ENCODE data around the gene ADAM19.

ADAM19 gene

DNA sequence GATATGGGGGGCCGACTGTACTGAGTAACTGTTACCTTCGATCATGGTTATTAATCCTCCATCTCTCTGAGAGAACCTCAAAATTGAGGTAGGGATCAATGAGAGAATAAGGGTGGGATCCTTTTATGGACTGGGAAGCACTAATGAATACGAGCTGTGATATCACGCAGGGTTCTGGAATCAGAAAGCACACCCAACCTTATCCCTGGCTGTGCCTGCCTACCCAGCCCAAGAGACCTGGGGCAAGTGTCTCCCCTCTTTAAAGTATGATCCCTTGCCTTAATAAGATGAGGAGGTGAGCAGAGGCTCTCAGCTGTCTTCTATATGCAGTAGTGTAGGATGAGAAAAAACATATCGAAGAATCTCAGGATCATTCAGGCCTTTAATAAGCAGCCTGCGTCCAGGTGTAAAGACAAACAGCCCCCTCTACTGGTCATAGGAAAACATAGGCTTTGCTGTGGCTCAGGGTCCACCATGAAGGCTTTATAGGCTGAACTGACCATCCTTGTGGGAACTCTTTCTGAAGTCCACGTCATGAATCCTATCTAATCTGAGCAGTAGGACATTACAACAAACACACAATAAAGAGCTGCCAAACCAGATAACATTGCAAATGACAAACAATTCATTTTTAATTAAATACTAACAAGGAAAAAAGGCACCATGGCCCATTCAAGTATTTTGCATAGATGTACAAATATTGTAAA, 98.7 kb downstream of the ADAM19 start:
- Histone ChIP-seq H3K4me2 (ENCODE audit: low read length) (no peak overlapping the region), H2AFZ (ENCODE audit: low read depth, low read length) (no peak overlapping the region), H3K27me3 (ENCODE audit: low read depth, low read length) (no peaks in the 10 kb centered on the region), H3K9ac (ENCODE audit: low read length) (no peak overlapping the region), H3K4me3 (ENCODE audit: low read length) (no peak overlapping the region), H4K20me1 (ENCODE audit: insufficient read depth, low read length) (no peaks in the 10 kb centered on the region), H3K36me3 (replicated peaks; ENCODE audit: low read depth, low read length) (peaks cover 31% of the 10 kb centered on the region), H3K4me1 (ENCODE audit: low read length) (no peaks in the 10 kb centered on the region), H3K79me2 (ENCODE audit: low read length) (no peaks in the 10 kb centered on the region), H3K27ac (ENCODE audit: low read length) (no peak overlapping the region), H3K9me3 (ENCODE audit: insufficient read depth, low read length) (no peaks in the 10 kb centered on the region)
- TF ChIP-seq EZH2phosphoT487 (IDR thresholded peaks at IDR 0.05; ENCODE audit: low read depth) = no peak
- TF ChIP-seq, protein P1, sequence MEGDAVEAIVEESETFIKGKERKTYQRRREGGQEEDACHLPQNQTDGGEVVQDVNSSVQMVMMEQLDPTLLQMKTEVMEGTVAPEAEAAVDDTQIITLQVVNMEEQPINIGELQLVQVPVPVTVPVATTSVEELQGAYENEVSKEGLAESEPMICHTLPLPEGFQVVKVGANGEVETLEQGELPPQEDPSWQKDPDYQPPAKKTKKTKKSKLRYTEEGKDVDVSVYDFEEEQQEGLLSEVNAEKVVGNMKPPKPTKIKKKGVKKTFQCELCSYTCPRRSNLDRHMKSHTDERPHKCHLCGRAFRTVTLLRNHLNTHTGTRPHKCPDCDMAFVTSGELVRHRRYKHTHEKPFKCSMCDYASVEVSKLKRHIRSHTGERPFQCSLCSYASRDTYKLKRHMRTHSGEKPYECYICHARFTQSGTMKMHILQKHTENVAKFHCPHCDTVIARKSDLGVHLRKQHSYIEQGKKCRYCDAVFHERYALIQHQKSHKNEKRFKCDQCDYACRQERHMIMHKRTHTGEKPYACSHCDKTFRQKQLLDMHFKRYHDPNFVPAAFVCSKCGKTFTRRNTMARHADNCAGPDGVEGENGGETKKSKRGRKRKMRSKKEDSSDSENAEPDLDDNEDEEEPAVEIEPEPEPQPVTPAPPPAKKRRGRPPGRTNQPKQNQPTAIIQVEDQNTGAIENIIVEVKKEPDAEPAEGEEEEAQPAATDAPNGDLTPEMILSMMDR (IDR thresholded peaks at IDR 0.05; ENCODE audit: low read depth, low read length) = peak; percentile 64

DNA sequence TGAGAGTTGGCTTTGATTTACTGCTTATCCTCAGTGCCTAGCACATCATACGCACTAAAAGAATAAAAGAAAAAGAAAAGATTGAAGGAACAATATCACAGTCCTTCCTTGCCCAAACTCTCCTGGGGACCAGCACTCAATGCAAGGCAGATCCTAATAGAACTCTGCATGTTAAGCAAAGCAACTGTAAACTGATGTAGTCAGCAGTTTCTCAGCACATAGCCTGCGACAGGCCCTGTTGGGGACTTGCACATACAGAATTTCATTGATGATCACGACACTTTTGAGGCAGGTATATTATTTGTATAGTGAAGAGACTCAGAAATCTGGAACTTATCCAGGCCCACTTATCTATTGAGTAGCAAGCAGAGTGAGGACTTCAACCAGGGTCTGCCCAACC, 100.1 kb downstream of the ADAM19 start:
- Histone ChIP-seq H3K4me3 (ENCODE audit: low read length) (no peak overlapping the region), H3K27ac (ENCODE audit: low read length) (no peak overlapping the region), H3K4me2 (ENCODE audit: low read length) (no peak overlapping the region), H3K9ac (ENCODE audit: low read length) (no peak overlapping the region), H3K9me3 (ENCODE audit: insufficient read depth, low read length) (no peaks in the 10 kb centered on the region), H3K36me3 (replicated peaks; ENCODE audit: low read depth, low read length) (peaks cover 20% of the 10 kb centered on the region), H3K4me1 (ENCODE audit: low read length) (no peaks in the 10 kb centered on the region), H3K79me2 (ENCODE audit: low read length) (no peaks in the 10 kb centered on the region), H3K27me3 (ENCODE audit: low read depth, low read length) (no peaks in the 10 kb centered on the region), H2AFZ (ENCODE audit: low read depth, low read length) (no peak overlapping the region), H4K20me1 (ENCODE audit: insufficient read depth, low read length) (no peaks in the 10 kb centered on the region)
- TF ChIP-seq EZH2phosphoT487 (IDR thresholded peaks at IDR 0.05; ENCODE audit: low read depth) = no peak
- TF ChIP-seq, protein P1 (IDR thresholded peaks at IDR 0.05; ENCODE audit: low read depth, low read length) = no peak

DNA sequence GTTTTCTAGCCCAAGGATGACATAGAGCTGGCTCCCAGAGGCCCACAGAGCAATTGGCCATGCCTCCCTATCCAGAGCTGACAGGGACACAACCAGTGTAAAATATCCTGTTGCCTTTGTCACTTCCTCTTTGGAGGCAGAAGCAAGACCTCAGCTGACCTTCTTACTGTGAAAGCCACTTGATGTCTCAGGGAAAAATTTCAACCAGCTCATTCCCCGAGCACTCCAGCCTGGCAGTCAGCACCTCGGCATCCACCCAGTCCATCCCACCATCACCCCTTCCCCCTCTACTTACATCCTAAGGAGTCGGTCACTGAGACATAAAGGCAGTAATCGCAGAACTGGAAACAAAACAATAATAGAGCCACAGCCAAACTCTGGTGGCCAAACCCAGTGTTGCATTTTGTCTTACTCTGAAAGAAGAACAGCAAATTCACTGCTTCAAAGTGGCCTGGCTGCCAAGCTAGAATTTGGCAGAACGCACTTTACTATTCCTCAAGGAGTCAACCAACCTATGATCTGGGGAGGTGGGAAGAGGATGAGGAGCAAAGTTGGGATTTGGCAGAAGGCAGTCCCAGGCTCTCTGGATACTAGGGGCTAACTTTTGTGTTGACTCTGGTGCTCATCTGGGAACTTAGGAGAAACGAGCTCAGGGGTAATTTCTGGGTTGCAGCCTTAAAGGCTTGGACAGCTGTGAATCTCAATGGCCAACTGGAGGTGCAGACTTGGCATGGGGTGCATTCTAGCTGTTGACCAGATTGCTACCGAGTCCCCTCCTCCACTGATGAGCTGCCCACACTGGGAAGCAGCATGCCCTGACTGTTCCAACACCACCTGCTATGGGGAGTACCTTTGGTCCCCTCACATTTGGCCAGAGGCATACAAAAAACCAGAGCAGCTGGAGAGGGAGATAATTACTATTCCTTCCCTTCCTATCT, 101.9 kb downstream of the ADAM19 start:
- no peaks in the 10 kb centered on the region for H3K79me2 ChIP-seq (ENCODE audit: low read length)
- H3K27ac ChIP-seq (ENCODE audit: low read length) = no peak overlapping the region
- H3K4me3 ChIP-seq (ENCODE audit: low read length) = no peak overlapping the region
- H3K27me3 ChIP-seq (ENCODE audit: low read depth, low read length) = no peaks in the 10 kb centered on the region
- no peak overlapping the region for H3K4me2 ChIP-seq (ENCODE audit: low read length)
- H2AFZ ChIP-seq (ENCODE audit: low read depth, low read length) = no peak overlapping the region
- no peaks in the 10 kb centered on the region for H4K20me1 ChIP-seq (ENCODE audit: insufficient read depth, low read length)
- no peaks in the 10 kb centered on the region for H3K9me3 ChIP-seq (ENCODE audit: insufficient read depth, low read length)
- H3K36me3 ChIP-seq (replicated peaks; ENCODE audit: low read depth, low read length) = peaks cover 13% of the 10 kb centered on the region
- no peak overlapping the region for H3K9ac ChIP-seq (ENCODE audit: low read length)
- no peaks in the 10 kb centered on the region for H3K4me1 ChIP-seq (ENCODE audit: low read length)
- TF ChIP-seq EZH2phosphoT487 (IDR thresholded peaks at IDR 0.05; ENCODE audit: low read depth) = no peak
- TF ChIP-seq, protein P1 (IDR thresholded peaks at IDR 0.05; ENCODE audit: low read depth, low read length) = no peak

DNA sequence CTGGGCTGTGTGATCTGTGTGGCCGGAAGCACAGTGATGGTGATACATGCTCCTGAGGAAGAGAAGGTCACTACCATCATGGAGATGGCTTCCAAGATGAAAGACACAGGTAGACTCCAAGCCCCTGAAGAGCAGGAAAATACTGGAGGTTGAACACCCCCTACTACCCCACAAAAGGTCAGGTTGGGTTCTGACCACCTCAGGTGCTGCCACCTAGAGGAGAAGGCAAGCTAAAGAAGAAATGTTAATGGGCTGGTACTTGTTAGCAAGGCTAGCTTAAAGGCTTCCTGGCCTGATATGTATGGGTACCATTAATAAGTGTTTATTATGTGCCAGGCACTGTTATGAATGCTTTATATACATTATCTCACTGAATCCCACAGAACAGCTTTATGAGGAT, 103.9 kb downstream of the ADAM19 start:
- Histone ChIP-seq H4K20me1 (ENCODE audit: insufficient read depth, low read length) (no peaks in the 10 kb centered on the region), H3K9ac (ENCODE audit: low read length) (no peak overlapping the region), H3K79me2 (ENCODE audit: low read length) (no peaks in the 10 kb centered on the region), H3K27me3 (ENCODE audit: low read depth, low read length) (no peaks in the 10 kb centered on the region), H3K9me3 (ENCODE audit: insufficient read depth, low read length) (no peaks in the 10 kb centered on the region), H3K36me3 (replicated peaks; ENCODE audit: low read depth, low read length) (peaks cover 3% of the 10 kb centered on the region), H2AFZ (ENCODE audit: low read depth, low read length) (no peak overlapping the region), H3K4me1 (ENCODE audit: low read length) (no peaks in the 10 kb centered on the region), H3K4me2 (ENCODE audit: low read length) (no peak overlapping the region), H3K27ac (ENCODE audit: low read length) (no peak overlapping the region), H3K4me3 (ENCODE audit: low read length) (no peak overlapping the region)
- no peak for TF ChIP-seq EZH2phosphoT487 (IDR thresholded peaks at IDR 0.05; ENCODE audit: low read depth)
- TF ChIP-seq, protein P1 (IDR thresholded peaks at IDR 0.05; ENCODE audit: low read depth, low read length) = peak; percentile 71

Data from OCI-LY3 (cell line).